ENCODE results near the gene DNAH2. TPM values are rescaled to one million over a fixed set of nuclear protein-coding genes. Genes with fewer than 3 reads are reported as not detected.

Gene DNAH2
- total and polyA plus RNA-seq, 2 donors (not counting 3 experiments of a cell fraction or from before 2014, with no cell fraction given), result 0.10 to 0.11 TPM

DNA sequence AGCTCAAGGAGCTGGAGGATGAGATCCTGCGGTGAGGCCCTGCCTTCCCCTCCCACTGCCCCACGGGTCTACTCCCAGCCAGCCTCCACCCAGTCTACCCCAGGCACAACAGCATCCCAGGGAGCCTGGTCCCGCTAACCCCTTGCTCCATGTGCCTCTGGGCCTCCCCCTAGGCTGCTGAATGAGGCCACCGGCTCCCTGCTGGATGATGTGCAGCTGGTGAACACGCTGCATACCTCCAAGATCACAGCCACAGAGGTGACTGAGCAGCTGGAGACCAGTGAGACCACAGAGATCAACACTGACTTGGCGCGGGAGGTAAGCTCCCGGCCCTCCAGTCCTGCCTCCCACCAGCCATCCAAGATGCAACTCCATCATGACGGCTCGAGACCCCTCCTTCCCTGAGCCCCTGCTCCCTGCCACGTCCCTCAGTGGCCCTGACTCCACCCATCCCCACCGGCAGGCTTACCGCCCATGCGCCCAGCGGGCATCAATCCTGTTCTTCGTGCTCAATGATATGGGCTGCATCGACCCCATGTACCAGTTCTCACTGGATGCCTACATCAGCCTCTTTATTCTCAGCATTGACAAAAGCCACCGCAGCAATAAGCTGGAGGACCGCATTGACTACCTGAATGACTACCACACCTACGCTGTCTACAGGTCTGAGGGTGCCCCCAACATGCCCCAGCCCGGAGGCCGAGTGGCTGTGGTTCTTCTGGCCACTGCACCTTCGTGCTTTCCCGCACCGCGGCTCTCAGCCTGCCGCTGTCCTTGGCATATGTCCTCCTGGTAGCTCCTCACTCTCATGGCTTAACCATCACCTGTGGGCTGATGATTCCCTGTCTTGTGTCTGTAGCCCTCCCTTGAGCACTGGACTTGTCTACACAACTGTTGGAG lies 101.5 kb downstream of the DNAH2 start:
- ChIA-PET POLR2A (no interaction called here), CTCF (interaction anchor here (1.0 to 8.6 kb wide), 9 partner anchors 13 to 256 kb away, joined by 3 to 121 read pairs (median 4); no protein-coding TSS in a partner anchor)
- no peak overlapping the region for H3K9ac ChIP-seq (replicated peaks; ENCODE audit: extremely low read depth, insufficient read depth, low read length)
- intact Hi-C loops (cut with micrococcal nuclease) (no loop called here), dilution Hi-C loops (cut with MboI; ENCODE audit: extremely low pct_ligation_motif_present, low sequenced_read_pairs) (no loop called here)
- no peak overlapping the region for H3K4me3 ChIP-seq (replicated peaks in 1 of 3; ENCODE audit: insufficient read depth in 1 of 3, low read depth in 1 of 3, low read length in 3 of 3)
- no peak overlapping the region for H2AFZ ChIP-seq (ENCODE audit: low read depth, low read length)
- TF ChIP-seq FOS (IDR thresholded peaks at IDR 0.05; ENCODE audit: borderline replicate concordance, insufficient read depth, low read length) (no peak), POLR2AphosphoS5 (IDR thresholded peaks at IDR 0.05; ENCODE audit: insufficient read depth, low read depth, low read length) (no peak)
- H3K4me2 ChIP-seq (ENCODE audit: insufficient read depth, low read length), result no peak overlapping the region
- H3K79me2 ChIP-seq (ENCODE audit: control insufficient read depth, insufficient read depth, low read length), result no peaks in the 10 kb centered on the region
- no peaks in the 10 kb centered on the region for H3K9me3 ChIP-seq (replicated peaks; ENCODE audit: control insufficient read depth, insufficient read depth, low read length)
- H4K20me1 ChIP-seq (replicated peaks; ENCODE audit: control insufficient read depth, extremely low read depth, insufficient read depth, low read length), result no peaks in the 10 kb centered on the region
- FAIRE-seq (no peak), DNase-seq (ENCODE audit: low read depth, low spot score) (no peak)
- no peaks in the 10 kb centered on the region for H3K9me1 ChIP-seq (replicated peaks; ENCODE audit: control insufficient read depth, extremely low read depth, insufficient read depth, low read length)
- BruUV-seq (replicated peaks), result no TSS peak
- no peaks in the 10 kb centered on the region for H3K4me1 ChIP-seq (ENCODE audit: control insufficient read depth, extremely low read depth, insufficient read depth, low read length)
- no peak overlapping the region for H3K27ac ChIP-seq (ENCODE audit: insufficient read depth, low read depth, low read length)
- peaks cover 9 to 13% of the 10 kb centered on the region in 2 experiments for H3K27me3 ChIP-seq (ENCODE audit: control insufficient read depth in 2 of 2, insufficient read depth in 2 of 2, low read length in 2 of 2)
- H3K36me3 ChIP-seq (ENCODE audit: control insufficient read depth in 2 of 2, extremely low read depth in 1 of 2, insufficient read depth in 2 of 2, low read length in 2 of 2), result no peaks in the 10 kb centered on the region

DNA sequence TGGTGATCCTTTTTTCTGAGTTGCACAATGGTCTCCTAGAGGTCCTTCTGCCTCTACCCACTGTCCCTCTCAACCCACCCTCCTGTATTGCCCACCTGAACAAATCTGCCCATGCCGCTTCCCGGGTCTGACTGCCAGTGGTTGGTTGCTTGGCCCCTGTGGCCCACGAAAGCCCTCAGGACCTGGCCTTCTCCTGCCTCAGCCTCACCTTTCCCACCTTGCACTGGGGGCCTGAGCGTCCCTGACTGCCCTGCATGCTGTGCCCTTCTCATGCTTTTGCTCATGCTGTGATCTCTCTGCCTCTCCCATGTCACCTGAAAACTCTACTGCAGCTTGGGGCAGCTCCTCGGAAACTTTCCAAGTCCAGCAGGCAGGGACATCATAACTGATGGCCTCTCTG lies 102.7 kb downstream of the DNAH2 start:
- ChIA-PET POLR2A (no interaction called here), CTCF (interaction anchor here (1.2 to 8.6 kb wide), 5 partner anchors 43 to 238 kb away, joined by 4 to 121 read pairs (median 9); no protein-coding TSS in a partner anchor)
- H3K79me2 ChIP-seq (ENCODE audit: control insufficient read depth, insufficient read depth, low read length), result no peaks in the 10 kb centered on the region
- no peak overlapping the region for H3K27ac ChIP-seq (ENCODE audit: insufficient read depth, low read depth, low read length)
- H2AFZ ChIP-seq (ENCODE audit: low read depth, low read length), result no peak overlapping the region
- DNase-seq (ENCODE audit: low read depth, low spot score) (no peak), FAIRE-seq (no peak)
- BruUV-seq (replicated peaks), result no TSS peak
- intact Hi-C loops (cut with micrococcal nuclease), result loop anchor here (5.0 kb wide), 2 partner anchors 78 to 237 kb away; no protein-coding TSS in a partner anchor
- no peak overlapping the region for H3K9ac ChIP-seq (replicated peaks; ENCODE audit: extremely low read depth, insufficient read depth, low read length)
- dilution Hi-C loops (cut with MboI; ENCODE audit: extremely low pct_ligation_motif_present, low sequenced_read_pairs), result no loop called here
- H3K9me3 ChIP-seq (replicated peaks; ENCODE audit: control insufficient read depth, insufficient read depth, low read length), result no peaks in the 10 kb centered on the region
- no peaks in the 10 kb centered on the region for H3K36me3 ChIP-seq (ENCODE audit: control insufficient read depth in 2 of 2, extremely low read depth in 1 of 2, insufficient read depth in 2 of 2, low read length in 2 of 2)
- no peaks in the 10 kb centered on the region for H4K20me1 ChIP-seq (replicated peaks; ENCODE audit: control insufficient read depth, extremely low read depth, insufficient read depth, low read length)
- peaks cover 4 to 13% of the 10 kb centered on the region in 2 experiments for H3K27me3 ChIP-seq (ENCODE audit: control insufficient read depth in 2 of 2, insufficient read depth in 2 of 2, low read length in 2 of 2)
- H3K4me3 ChIP-seq (replicated peaks in 1 of 3; ENCODE audit: insufficient read depth in 1 of 3, low read depth in 1 of 3, low read length in 3 of 3), result no peak overlapping the region
- H3K4me1 ChIP-seq (ENCODE audit: control insufficient read depth, extremely low read depth, insufficient read depth, low read length), result no peaks in the 10 kb centered on the region
- no peak for TF ChIP-seq POLR2AphosphoS5 (IDR thresholded peaks at IDR 0.05; ENCODE audit: insufficient read depth, low read depth, low read length)
- TF ChIP-seq, protein P1, sequence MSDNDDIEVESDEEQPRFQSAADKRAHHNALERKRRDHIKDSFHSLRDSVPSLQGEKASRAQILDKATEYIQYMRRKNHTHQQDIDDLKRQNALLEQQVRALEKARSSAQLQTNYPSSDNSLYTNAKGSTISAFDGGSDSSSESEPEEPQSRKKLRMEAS (IDR thresholded peaks at IDR 0.05; ENCODE audit: insufficient read depth, insufficient read length), result no peak
- no peak for TF ChIP-seq GATA2 (IDR thresholded peaks at IDR 0.05; ENCODE audit: insufficient read depth, insufficient read length, low read depth, low read length)
- TF ChIP-seq MYC (IDR thresholded peaks at IDR 0.05; ENCODE audit: low read depth, low read length), result no peak
- no peak overlapping the region for H3K4me2 ChIP-seq (ENCODE audit: insufficient read depth, low read length)
- no peaks in the 10 kb centered on the region for H3K9me1 ChIP-seq (replicated peaks; ENCODE audit: control insufficient read depth, extremely low read depth, insufficient read depth, low read length)
